GM19372 (cell line): ENCODE measurements around the gene FAM219B.
A peak's percentile ranks its signal among the peaks of the same experiment; 100 is the strongest.

Experiments used
- ATAC-seq: cut with Tn5 transposase; IDR thresholded peaks from one replicate; pipeline ENCODE4 v1.9.1; 2021; ENCODE audit warnings: mild to moderate bottlenecking, low read depth, moderate library complexity; ENCODE audit not compliant: unreplicated experiment

The FAM219B gene

DNA sequence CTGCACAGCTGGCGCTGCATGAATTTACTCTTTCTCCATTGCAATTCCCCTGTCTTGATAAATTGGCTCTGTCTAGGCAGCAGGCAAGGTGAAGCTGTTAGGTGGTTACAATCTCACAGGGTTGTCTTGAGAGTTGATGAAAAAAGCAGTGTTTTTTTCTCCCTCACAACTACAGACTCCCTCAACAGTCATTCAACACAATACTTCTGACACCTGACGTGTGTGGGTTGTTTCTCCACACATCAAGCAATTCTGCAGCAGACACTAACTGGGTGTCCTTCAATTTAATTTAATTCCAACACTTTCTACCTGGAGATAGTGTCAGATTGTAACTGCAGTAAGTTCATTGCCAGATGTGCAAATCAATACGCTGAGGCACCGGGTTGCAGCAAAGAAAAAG is 28.4 kb downstream of the FAM219B start:
- no peak for ATAC-seq

DNA sequence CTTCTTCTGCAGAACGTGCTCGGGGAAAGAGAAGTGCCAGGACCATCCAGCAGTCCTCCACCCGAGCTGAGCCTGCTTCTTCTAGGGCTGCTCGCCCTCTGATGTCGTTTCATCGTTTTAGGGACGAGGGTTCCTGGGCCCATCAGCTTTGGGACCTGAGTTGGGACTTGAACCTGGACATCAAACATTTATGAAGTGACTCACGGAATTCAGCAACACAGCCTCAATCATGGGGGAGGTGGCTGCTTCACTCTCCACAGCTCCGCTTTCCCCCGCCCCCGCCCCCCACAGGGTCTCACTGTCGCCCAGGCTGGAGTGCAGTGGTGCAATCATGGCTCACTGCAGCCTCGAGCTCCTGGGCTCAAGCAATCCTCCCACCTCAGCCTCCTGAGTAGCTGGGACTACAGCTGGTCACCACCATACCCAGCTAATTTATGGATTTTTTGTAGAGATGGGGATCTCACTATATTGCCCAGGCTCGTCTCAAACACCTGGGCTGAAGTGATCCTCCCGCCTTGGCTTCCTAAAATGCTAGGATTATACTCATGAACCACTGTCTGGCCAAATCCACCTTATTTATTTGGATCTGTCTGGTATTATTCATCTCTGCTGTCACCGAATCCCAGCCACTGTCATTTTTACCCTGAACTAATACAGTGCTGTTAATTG is 32.8 kb downstream of the FAM219B start:
- no peak for ATAC-seq

DNA sequence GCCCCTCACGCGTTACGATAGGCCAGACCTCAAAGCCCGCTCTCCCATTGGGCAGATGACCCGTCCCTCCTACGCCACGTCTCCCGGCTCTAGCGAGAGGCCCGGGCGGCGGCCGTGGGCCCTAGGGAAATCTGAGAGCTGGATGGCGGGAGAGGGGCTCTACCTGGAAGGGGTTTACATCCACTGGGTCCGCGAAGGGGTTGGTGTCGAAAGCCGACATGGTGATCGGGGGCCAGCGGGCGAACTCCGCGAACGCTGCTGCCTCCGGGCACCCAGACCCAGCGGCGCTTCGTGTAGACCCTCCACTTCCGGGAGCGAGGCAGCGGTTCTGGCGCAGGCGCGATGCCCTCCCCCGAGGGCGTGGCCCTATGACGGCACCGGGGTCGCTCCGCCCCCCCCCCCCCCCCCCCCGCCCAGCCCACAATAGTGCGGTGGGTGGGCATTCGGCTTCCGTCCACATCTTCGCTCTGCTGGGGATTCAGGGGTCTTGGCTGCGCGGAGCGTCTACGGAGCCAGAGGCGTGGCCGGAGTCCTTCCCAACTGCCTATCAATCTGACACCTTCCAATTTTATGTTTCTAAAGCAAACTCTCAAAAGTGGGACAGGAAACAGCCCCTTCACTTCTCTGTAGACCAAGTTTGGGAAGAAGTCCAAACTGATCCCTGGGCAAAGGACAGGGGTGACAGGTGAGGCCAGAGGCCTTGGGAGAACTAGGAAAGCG is 33.5 kb downstream of the FAM219B start, which contains the start of gene SCAMP2:
Gene SCAMP2 (minus strand): TSS at position 330 of the 720 bp plus-strand sequence. CDS start 110 bp downstream, at position 220.
- ATAC-seq: peak; percentile 82

DNA sequence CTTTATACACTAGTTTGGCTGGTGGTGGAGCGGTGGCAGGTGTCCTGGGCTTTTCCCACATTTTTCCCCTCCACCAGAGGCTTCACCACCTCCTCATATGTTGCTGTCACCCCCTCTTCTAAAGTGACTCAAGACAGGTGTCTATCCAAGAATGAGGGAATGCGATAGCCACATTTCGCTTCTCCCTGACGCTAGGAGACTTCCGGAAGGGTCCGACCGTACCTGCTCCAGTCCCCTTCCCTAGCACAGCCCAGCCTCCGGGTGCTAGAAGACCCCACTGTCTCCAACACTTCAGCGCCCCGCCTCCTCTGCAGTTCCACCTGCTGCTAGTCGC is 34.0 kb downstream of the FAM219B start:
- ATAC-seq: no peak

DNA sequence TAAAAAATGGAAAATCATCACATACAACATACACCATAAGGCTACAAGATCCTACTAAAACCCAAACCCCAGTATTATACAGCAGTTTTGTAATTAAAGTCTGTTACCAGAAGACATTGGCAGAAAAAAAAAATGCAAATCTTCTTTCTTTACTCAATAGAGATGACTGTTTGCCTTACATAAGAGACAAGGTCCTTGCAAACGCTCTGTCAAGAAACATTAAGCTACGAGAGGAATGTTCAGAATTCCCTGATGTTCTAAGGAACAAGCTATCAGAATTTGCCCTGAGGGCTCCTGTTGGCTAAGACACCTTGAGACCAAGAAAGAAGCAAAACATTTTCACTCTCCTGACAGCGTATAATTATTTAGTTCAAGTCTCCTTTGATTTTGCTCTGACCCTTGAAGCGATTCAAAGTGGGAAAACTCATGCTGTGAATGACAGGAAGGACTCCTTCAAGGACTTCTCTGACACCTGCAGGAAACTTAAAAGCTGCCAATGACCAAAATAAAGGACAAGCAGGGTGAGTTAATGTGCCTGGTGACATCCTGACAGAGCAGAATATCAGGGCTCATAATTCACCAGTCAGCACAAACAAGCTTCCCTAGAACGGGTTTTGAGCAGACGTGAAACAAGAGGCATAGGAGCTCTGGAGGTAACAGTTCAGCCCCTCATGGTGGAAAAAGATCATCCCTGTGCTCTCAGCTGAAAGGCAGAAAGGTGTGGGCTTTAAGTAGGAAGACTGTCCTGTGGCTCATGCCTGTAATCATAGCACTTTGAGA is 36.0 kb downstream of the FAM219B start:
- no peak for ATAC-seq

DNA sequence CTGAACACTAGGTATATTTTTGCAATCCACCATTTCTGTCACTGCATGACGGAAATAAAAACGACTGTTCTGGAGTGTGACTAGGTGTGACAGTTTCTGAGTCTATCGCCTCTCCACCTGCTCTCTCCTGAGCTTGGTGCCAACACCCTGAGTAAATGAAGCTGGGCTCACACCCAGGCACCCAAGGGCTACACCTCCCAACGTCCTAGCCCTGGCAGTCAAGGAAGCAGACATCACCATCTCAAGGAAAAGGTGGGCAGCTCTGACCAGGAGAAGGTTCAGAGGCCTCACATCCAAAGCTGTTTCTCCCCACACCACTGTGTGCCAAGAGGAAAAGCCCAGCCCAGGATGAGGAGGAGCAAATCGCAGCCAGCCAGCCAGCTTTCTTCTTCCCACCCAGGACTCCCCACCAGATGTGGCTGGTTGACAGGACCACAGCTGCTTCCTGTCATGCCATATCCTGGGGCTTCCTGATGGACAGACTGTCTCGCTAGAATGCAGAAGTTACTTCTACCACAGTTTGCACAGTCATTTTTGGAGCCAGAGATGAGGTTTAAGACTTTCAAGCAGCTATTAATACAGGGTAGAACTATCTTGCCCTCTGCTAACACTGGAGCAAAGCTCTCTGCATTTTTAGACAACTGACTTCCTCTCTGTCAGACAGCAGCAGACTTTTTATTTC is 36.8 kb downstream of the FAM219B start:
- no peak for ATAC-seq

DNA sequence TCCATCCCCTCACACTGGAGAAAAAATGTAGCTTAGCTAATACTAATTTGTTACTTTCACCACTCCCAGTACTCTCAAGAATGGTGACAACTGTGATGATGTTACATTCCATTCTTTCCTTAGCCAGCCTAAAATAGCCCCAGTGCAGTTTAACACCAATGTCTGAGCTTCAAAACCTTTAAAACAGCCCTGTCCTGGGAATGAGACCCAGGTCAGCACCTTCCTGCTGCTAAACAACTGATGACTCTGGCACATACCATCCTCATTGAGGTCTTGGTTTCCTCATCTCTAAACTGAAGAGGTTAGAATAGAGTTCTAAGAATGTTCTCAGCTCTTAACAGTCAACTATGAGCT is 37.3 kb downstream of the FAM219B start:
- ATAC-seq: no peak

DNA sequence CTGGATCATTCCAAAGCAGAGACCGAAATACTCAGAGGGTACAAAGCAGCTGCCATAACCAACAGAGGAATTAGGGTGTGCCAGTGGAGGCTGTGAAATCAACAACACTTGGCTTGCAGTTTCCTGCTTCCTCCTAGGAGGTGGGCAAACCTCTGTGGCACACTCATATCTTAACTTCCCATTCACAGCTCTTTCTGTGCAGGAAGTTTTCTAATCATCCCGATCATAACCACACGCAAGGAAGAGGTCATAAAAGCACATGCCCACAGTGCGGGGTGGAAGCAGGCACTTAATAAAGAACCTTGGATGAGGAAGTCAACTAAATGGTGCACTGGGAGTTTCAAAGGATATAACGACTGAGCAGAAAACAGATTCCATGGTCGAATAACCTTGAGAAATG is 38.6 kb downstream of the FAM219B start:
- ATAC-seq: no peak

DNA sequence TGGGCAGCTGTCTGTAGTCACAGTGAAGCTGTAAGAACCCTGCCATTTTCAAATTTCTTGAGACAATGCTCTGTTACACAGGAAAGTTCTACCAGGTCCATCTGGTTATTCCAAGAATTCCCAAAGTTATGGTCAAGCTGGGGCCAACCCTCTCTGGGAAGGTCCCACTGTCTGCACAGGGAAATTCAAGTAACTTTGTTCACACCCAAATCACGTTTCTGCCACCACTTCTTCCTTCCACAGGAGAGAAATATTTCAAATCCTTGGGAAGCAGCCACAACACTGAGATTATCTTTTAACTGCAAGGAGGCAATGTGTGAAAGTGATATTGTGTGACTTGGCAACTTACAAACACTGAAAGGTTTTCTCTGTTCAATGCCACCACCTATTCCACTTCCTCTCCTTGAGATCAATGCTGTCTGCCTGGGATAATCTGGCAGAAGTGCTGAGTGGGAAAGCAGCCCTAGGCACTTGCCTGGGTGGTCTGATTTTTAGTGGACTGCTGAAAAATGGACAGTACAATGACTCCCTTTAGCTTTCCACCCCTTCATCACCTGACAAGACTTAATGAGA is 39.1 kb downstream of the FAM219B start:
- ATAC-seq: no peak

DNA sequence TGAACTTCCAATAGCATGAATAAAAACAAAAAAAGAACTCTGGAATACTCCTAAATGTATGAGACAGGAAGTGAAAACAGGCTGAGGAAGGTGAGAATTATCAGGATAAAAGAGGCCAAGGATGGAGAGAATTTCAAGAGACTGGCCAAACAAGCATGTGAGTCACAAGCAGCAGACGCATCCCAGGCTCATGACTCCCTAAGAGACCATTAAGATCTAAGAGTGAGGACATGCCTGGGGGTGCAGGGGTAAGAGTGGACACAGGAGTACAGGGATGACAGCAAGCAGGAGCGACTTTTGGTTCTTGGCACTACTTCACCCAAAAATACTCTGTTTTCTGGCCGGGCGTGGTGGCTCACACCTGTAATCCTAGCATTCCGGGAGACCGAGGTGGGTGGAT is 40.6 kb downstream of the FAM219B start:
- ATAC-seq: no peak

DNA sequence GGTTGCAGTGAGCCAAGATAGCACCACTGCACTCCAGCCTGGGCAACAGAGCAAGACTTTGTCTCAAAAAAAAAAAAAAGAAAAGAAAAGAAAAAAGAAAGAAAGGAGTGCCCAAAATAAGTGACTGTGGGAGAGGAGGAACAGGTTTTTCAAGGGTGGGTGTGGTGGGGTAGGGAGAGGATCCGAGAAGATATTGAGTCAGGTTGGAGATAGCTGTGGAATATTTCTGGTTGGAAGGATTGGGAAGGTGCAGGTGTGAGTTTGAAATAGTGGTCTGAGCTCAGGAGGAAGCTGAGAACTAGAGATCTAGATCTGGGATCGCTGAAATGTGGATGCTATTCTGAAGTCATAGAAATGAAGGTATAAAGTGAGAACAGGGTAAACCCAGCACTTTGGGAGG is 41.3 kb downstream of the FAM219B start:
- ATAC-seq: no peak

DNA sequence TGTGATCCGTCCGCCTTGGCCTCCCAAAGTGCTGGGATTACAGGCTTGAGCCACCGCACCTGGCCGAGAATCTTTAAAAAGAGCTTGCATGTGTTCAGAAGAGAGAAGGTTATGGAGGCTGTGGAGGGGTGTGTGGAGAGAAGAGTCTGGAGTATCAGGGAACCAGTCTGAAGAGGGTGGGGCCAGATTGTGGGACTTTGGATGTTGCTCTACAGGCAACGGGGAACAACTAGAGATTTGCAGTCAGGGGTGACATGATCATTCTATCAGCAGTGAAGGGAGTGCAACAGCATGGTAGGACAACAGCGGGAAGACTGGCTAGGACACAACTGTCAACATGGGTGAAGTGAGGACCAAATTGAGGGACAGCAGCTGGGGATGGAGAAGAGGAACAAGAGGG is 42.4 kb downstream of the FAM219B start:
- no peak for ATAC-seq

DNA sequence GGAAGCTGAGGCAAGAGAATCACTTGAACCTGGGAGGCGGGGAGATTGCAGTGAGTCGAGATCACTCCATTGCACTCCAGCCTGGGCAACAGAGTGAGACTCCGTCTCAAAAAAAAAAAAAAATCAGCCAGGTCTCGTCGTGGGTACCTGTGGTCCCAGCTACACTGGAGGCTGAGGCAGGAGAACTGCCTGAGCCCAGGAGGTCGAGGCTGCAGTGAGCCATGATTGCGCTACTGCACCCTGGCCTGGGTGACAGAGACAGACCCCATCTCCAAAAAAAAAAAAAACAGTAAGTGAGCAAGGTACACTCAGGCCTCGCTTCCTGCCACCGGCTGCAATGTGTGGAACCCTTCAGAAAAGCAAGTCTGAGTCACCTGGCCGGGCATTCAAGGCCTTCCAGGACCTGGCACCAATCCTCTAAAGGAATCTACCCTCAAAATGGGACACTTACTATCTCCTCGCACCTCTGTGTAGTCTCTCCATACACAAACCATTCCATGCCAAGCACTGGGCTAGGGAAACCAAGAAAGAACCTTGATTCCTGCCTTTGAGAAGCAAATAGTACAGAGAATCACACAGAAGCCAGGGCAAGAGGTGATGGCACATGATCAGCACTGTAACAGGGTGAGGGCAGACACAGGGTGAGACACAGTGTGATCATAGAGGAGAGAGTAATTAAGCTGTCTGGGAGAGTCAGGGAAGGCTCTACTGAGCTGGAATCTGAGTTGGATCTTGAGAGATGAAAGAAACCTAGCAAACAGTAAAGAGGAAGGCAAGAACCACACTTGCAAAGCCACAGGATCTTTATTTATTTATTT is 43.2 kb downstream of the FAM219B start:
- no peak for ATAC-seq

DNA sequence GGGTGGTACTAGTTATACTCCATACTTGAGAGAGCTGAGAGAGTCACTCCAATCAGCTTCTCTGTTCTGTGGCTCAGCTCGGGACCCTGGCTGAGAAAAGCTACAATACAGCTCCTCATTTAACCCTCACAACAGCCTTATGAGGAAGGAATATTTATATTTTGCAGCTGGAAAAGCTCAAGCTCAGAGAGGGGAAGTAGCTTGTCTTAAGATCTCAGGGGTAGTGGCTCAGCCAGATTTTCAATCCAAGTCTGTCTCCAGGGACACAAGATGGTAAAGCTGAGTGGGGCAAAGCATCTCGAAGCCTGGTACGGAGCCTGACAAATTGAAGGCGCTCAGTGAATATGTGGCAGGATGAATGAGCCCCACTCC is 48.3 kb downstream of the FAM219B start:
- ATAC-seq: no peak

DNA sequence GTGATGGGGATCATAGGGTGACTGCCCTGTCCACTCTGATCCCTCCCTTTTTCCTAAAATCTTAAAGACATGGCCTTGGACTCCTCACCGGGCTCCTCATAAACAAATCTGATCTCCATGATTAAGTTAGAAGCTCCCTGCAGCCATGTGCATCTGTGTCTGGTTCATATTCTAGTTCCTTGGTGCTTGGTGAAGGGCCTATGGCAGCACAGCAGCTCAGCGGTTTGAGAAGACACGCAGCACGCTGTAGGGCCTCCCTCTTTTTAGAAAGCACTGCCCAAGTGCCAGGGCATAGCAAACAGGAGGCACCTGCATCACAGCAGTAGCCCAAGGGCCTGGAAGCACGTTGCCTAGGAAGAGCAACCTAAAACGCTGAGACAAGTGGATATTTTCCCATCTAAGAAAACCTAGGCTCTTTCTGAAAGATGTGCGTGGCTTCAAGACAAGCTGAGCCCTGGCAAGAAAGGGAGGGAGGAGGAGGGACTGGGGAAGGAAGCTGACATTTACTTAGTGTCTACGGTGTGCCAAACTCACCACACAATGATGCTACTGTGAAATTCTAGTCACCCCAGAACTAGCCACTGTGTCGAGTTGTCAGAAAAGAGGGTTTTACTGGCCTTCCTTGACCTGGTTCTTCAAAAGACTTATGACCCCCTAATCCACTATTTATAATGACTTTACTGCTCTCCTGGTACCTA is 48.8 kb downstream of the FAM219B start:
- no peak for ATAC-seq

DNA sequence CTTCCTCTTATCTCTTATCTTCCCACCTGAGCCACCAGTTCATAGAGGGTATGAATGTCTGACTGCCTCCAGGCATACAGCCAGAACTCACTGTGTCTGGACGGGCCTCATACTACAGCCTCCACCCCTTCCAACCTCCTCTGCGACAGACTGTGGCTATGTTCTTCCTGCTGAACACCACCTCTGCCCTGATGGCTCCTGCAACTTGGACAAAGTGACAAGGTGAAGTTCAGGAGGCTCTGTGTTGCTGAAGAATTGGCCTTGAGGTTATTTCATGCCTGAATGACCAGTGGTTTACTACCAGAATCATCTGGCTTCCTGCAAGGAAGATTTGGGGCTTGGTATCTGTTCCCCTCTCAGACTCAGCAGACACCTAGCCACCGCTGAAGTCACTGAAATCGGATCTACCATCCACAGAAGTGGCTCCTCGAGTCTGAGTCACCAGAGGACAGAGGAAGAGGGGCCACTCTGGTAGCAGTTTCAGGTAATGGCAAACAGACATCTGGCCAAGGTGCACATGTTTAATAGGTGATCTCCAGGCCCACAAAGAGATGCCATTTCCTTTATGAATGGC is 49.5 kb downstream of the FAM219B start:
- ATAC-seq: no peak

DNA sequence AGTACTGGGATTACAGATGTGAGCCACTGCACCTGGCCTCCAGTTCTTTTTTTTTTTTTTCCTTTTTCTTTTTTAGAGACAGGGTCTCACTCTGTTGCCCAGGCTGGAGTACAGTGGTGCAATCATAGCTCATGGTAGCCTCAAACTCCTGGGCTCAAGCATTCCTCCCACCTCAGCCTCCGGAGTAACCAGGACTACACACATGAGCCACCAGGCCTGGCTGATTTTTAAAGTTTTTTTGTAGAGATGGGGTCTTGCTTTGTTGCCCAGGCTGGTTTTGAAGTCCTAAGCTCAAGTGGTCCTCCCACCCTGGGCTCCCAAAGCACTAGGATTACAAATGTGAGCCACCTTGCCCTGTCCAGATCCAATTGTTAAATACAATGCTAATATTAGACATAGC is 50.1 kb downstream of the FAM219B start:
- no peak for ATAC-seq

DNA sequence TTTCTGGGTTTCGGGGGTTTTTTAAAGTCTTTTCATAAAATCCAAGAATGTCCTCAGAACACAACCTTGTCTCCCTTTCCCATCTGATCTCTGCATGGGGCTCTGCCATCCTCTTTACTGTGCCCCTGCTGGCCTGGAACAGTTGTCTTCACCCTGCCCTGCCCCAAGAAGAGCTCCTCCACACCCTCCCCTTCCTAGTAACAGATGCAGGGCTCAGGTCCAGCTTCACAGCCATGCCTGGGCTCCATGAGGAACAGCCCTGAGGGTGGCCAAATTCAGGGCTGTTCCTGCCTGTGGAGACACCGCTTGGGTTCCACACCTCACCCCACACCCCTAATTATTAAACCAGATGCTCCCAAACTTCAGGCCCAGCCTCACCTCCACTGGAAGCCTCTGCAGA is 50.8 kb downstream of the FAM219B start:
- no peak for ATAC-seq

DNA sequence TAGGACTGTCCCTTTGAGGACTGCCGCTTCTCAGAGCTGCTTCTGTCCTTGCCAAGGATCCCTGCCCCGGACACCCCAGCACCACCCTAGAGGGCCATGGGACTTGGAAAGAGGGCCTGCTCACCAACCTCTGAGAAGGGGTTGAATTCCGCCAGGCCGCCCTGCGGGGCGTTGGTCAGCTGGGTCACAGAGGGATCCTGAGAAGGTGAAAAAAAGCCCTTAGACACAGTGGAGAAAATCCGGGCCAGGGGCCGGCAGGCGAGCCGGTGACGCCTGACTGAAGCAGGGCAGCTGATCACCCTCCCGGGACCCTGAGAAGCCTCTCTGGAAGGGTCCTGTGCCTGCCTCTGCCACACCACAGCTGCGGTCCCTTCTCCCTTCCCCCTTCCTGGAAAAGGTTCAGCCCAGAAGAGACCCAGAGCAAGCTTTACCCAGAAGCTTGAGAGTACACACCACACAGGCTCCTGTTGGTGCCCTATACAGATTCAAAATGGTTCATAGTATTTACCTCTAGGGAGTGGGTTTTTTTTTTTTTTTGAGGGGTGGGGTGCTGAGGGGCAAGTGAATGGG is 52.1 kb downstream of the FAM219B start:
- ATAC-seq: no peak
